Omental fat pad (tissue), 4 donors: ENCODE measurements around the gene MFSD1. TPM values are rescaled to one million over a fixed set of nuclear protein-coding genes. Genes with fewer than 3 reads are reported as not detected.

ENCODE experiments used
- ATAC-seq: fragments of 150-250 bp; one replicate; pipeline ENCODE4 v1.9.1; 2016; ENCODE audit warnings: mild to moderate bottlenecking, moderate library complexity; ENCODE audit not compliant: low FRiP score
- DNase-seq: peaks from one replicate; pipeline ENCODE4 v3.0.0-alpha.2; 2019; ENCODE audit warnings: low spot score
- total RNA-seq, 4 donors: library from RNA; depleted of rRNA; stranded (reverse); fragments of >200 nt; gene quantifications; one replicate each; pipeline ENCODE4 v1.1.0, GENCODE V29; 2016
- TF ChIP-seq, protein P1 (sequence below), 3 donors: fragments of 450-650 bp; IDR thresholded peaks; one replicate each; pipeline ENCODE4 v1.5.1; 2016 to 2017; ENCODE audit warnings: antibody characterized with exemption in 3 of 3, mild to moderate bottlenecking in 3 of 3, moderate library complexity in 2 of 3

MFSD1 gene
- total RNA-seq, 4 donors from 2014 or later, result 113 to 173 (median 129) TPM

DNA sequence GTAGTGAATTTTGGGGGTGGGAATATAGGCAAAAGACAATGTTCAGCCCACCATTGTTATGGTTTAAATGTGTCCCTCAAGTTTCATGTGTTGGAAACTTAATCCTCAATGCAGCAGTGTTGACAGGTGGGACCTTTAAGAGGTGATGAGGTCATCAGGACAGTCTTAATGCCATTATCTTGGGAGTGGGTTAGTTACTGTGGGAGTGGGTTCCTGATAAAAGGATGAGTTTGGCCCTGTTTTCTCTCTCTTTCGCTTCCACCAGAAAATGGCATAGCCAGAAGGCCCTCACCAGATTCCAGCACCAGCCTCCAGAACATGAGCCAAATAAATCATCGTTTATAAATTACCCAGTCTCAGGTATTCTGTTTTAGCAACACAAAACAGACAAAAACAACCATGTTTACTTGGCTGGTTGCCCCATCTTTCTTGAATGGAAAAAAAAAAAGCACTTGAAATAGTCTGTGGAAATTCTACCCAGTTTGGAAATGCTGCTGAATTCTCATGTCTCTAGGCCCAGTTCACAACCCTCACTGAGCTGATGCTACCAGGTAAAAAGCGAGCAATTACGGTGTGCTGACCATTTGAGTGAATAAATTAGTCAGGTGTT, 31.0 kb upstream of the MFSD1 start:
- ATAC-seq (no peak), DNase-seq (no peak)
- TF ChIP-seq, protein P1, sequence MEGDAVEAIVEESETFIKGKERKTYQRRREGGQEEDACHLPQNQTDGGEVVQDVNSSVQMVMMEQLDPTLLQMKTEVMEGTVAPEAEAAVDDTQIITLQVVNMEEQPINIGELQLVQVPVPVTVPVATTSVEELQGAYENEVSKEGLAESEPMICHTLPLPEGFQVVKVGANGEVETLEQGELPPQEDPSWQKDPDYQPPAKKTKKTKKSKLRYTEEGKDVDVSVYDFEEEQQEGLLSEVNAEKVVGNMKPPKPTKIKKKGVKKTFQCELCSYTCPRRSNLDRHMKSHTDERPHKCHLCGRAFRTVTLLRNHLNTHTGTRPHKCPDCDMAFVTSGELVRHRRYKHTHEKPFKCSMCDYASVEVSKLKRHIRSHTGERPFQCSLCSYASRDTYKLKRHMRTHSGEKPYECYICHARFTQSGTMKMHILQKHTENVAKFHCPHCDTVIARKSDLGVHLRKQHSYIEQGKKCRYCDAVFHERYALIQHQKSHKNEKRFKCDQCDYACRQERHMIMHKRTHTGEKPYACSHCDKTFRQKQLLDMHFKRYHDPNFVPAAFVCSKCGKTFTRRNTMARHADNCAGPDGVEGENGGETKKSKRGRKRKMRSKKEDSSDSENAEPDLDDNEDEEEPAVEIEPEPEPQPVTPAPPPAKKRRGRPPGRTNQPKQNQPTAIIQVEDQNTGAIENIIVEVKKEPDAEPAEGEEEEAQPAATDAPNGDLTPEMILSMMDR (IDR thresholded peaks at IDR 0.05), result no peak

DNA sequence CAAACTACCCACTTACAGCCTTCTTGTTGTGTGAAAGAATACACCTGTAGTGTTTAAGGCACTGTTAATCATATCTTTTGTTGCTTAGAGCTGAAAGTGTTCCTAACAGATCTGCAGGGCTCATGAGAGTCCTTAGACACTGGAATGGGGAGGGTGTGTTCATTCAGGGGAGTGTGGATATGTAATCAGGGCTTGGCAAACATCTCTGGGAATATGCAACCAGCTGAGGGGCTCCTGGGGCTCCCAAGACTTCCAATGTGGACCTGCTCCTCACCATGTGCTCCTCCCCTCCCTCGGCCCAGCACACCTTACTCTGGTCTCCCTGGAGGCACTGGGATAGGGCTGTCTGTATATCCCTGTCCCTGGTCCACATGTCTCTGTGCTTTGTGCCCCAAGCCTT, 30.3 kb upstream of the MFSD1 start:
- TF ChIP-seq, protein P1 (IDR thresholded peaks at IDR 0.05), result no peak
- no peak for ATAC-seq
- DNase-seq, result no peak

DNA sequence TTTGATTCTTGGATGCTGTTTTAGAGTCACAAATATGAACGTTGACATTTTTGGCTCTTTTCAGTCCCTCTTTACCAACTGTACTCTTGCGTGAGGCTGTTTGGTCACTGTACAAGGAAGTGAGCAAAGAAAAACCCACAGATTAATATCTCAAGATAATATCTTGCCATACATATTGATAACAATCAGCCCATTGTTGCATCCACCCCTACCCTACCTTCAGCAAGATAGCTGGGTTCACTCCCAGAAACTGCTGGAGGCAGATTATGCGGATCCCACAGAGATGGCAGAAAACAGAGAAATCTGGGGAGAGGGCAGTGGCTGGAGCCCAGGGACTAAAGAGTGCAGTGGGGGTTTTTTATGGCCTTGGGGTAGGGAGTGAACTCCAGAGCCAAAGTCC, 29.9 kb upstream of the MFSD1 start:
- ATAC-seq, result no peak
- TF ChIP-seq, protein P1 (IDR thresholded peaks at IDR 0.05), result no peak
- no peak for DNase-seq

DNA sequence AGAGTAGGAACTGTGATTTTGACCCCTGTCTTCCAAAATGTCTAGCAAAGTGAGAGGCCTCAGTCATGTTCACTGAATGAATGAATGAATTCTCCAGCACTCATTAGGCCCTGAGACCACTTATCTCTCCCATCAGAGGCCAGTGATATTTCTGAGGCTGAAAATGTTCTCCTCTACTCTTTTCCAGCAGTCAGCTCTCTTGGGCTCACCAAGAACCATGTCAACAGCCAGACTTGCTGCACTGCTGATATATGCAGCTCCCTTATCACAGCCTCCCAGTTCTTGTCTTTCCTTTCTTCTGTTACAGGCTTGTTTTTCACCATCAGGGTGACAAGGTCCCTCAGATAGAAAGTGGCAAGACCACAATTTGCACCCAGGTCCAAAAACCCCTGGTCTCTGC, 28.7 kb upstream of the MFSD1 start:
- TF ChIP-seq, protein P1 (IDR thresholded peaks at IDR 0.05), result no peak
- no peak for ATAC-seq
- no peak for DNase-seq

DNA sequence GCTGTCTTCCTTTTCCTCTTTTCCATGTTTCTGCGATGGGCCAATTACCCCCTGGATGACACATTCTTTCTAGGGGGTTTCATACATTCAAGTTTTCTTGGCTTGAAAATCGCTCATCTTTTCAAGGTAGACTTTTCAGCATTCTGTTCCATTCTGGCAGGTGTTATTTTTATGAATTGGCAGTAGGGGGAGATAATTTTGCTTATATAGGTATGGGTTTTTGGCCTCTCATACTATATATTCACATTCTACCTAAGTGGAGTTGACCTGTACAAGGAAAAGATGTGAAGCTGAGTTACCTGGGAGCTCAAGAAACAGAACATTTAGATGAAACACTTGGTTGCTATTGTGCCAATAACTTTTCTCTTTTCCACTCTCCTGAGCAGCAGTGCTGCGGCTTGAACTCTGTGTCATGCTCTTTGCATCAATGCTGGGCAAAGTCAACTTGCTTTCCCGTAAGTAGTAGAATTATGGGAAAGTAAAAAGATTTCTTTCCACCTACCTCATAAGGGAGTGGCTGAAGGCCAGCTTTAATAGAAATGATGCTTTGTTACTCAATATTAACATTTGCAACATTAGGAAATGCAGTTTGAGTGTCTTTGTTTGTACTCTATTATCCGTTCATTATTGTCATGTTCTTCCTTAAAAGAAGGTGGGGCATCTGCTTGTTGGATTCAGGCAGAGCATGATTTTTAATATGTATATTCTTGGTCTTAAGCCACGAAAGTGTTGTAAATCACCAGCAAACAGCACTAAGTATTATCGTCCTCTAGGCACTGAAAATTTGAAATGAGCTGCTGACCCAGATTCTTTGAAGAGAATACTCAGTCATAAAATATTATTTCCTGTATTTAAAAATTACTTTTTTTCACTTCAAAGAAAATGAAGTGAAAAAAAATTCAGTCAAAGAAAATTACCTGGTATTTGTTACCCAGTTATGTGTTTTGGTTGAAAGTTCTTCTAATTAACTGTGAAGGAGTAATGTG, 27.7 kb upstream of the MFSD1 start:
- DNase-seq, result no peak

DNA sequence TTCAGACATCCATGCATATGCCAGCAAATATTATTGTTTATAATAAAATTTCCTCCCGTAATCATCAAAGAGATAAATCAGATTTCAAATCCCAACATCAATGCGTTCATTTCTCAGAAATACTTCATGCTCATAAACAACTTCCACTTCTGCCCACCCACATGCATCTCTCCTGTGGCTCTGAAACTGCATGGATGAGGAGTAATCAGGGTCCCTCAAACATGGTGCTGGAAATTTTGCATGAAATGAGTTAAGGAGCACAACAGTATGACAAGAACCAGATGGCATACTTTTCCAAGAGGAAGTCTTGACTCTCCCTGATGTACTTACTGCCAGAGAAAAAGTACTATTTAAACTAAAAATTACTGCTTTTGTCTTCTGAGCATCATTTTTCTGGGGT, 26.9 kb upstream of the MFSD1 start:
- DNase-seq (no peak), ATAC-seq (no peak)

More for the DNA sequence above, 27.7 kb upstream of the MFSD1 start:
- peak; percentile 83 for ATAC-seq
- TF ChIP-seq, protein P1 (IDR thresholded peaks at IDR 0.05), result no peak

More for the DNA sequence above, 26.9 kb upstream of the MFSD1 start:
- TF ChIP-seq, protein P1 (IDR thresholded peaks at IDR 0.05), result no peak
